Fibroblast of peridontal ligament (primary cell): Measurements from ENCODE around the gene SCD.

ENCODE experiments used
- DNase-seq: peaks from one replicate; pipeline ENCODE4 v3.0.0-alpha.2; 2010; ENCODE audit errors: extremely low read depth

Gene SCD

GRCh38 chr10:100401631-100402328, 54.7 kb downstream of the SCD start:
- DNase-seq, result no peak

- DNase-seq, result no peak
Measured at GRCh38 chr10:100403734-100404133, 56.7 kb downstream of the SCD start.

GRCh38 chr10:100413173-100413572, 66.1 kb downstream of the SCD start:
- DNase-seq, result no peak
